PC-9 (cell line): ENCODE measurements around the gene ZP1. TPM values are rescaled to one million over a fixed set of nuclear protein-coding genes. Genes with fewer than 3 reads are reported as not detected.
"Not testable (repeated sequence)": the region's sequence is repeated elsewhere in the genome, so short reads cannot be mapped to it uniquely, and the experiment has no call there.

Experiments used
- BruUV-seq: library from RNA; stranded (reverse); fragments of 400-500 nt; replicated peaks from 2 replicates; lab custom pipeline; 2021; lab: Mats Ljungman, UMichigan
- CTCF ChIA-PET: fragments of 300-600 bp; sonication (Branson Sonifier 250); formaldehyde crosslinking; loops from one replicate; lab custom pipeline; 2022; ENCODE audit warnings: antibody characterized with exemption; lab: Charles Lee
- POLR2A ChIA-PET: fragments of 300-600 bp; sonication (Branson Sonifier 250); formaldehyde crosslinking; loops from one replicate; lab custom pipeline; 2022; ENCODE audit warnings: antibody characterized with exemption; ENCODE audit not compliant: unreplicated experiment; lab: Charles Lee
- DNase-seq, 2 experiments: peaks; one replicate each; pipeline versions ENCODE4 v3.0.0 to v3.0.0-alpha.2; 2015 to 2022; ENCODE audit warnings: mixed read lengths in 1 of 2
- H2AFZ ChIP-seq: fragments of 200-600 bp; sonication (generic); 2 replicates; pipeline ENCODE4 v1.8.1; 2017; ENCODE audit warnings: antibody characterized with exemption
- H3F3A ChIP-seq: fragments of 200-600 bp; sonication (generic); 2 replicates; pipeline ENCODE4 v1.8.1; 2017; ENCODE audit warnings: antibody characterized with exemption, mild to moderate bottlenecking, low read depth; ENCODE audit not compliant: insufficient read depth
- H3K27ac ChIP-seq: fragments of 200-600 bp; sonication (generic); 2 replicates; pipeline ENCODE4 v1.6.1; 2016; ENCODE audit warnings: mixed run types
- H3K27me3 ChIP-seq: fragments of 200-600 bp; sonication (generic); 2 replicates; pipeline ENCODE4 v1.6.1; 2016; ENCODE audit warnings: low read depth, mixed run types; ENCODE audit not compliant: insufficient read depth
- H3K36me3 ChIP-seq: fragments of 200-600 bp; sonication (generic); 2 replicates; pipeline ENCODE4 v1.6.1; 2016; ENCODE audit warnings: low read depth, mixed run types
- H3K4me1 ChIP-seq: fragments of 200-600 bp; sonication (generic); replicated peaks from 2 replicates; pipeline ENCODE4 v1.6.1; 2016; ENCODE audit warnings: mixed run types; ENCODE audit not compliant: insufficient read depth
- H3K4me2 ChIP-seq: fragments of 200-600 bp; sonication (generic); 2 replicates; pipeline ENCODE4 v1.6.1; 2017; ENCODE audit warnings: mixed run types
- H3K4me3 ChIP-seq: fragments of 200-600 bp; sonication (generic); 2 replicates; pipeline ENCODE4 v1.6.1; 2016; ENCODE audit warnings: mixed run types
- H3K79me2 ChIP-seq: fragments of 200-600 bp; sonication (generic); 2 replicates; pipeline ENCODE4 v1.6.1; 2017; ENCODE audit warnings: low read depth, mixed run types
- H3K9me2 ChIP-seq: fragments of 200-600 bp; sonication (generic); 2 replicates; pipeline ENCODE4 v1.8.1; 2017; ENCODE audit warnings: mild to moderate bottlenecking; ENCODE audit not compliant: insufficient read depth
- H3K9me3 ChIP-seq: fragments of 200-600 bp; sonication (generic); 2 replicates; pipeline ENCODE4 v1.8.1; 2016; ENCODE audit warnings: low read depth; ENCODE audit not compliant: insufficient read depth
- H4K20me1 ChIP-seq: fragments of 200-600 bp; sonication (generic); 2 replicates; pipeline ENCODE4 v1.8.1; 2017; ENCODE audit not compliant: insufficient read depth
- CTCF ChIP-seq: fragments of 200-600 bp; sonication (generic); conservative IDR thresholded peaks from 2 replicates; pipeline ENCODE4 v1.6.1; 2017; ENCODE audit warnings: mixed run types, antibody characterized with exemption, mild to moderate bottlenecking, moderate library complexity
- EZH2 ChIP-seq: fragments of 200-600 bp; sonication (generic); IDR thresholded peaks from 2 replicates; pipeline ENCODE4 v1.8.0; 2017; ENCODE audit warnings: antibody characterized with exemption, low read depth
- intact Hi-C: fragments of 100-400 bp; cut with micrococcal nuclease; formaldehyde crosslinking; loops from one replicate; pipeline ENCODE4 v1.10.0; 2022; ENCODE audit not compliant: unreplicated experiment
- total RNA-seq: library from RNA; stranded (reverse); gene quantifications from 2 replicates; pipeline ENCODE4 v1.2.3, GENCODE V29; 2021

The ZP1 gene
- total RNA-seq, 1 experiment from 2014 or later = not detected

GRCh38 chr11:60821827-60822599 is 45.3 kb upstream of the ZP1 start:
- Histone ChIP-seq H3K9me3 (no peaks in the 10 kb centered on the region), H3K4me3 (no peak overlapping the region), H3K9me2 (no peaks in the 10 kb centered on the region), H2AFZ (no peak overlapping the region), H3K27me3 (peaks cover 70% of the 10 kb centered on the region), H4K20me1 (no peaks in the 10 kb centered on the region), H3K27ac (no peak overlapping the region), H3K36me3 (no peaks in the 10 kb centered on the region), H3F3A (no peaks in the 10 kb centered on the region), H3K79me2 (no peaks in the 10 kb centered on the region), H3K4me2 (no peak overlapping the region), H3K4me1 (no peaks in the 10 kb centered on the region)
- TF ChIP-seq EZH2 (no peak), CTCF (no peak)
- no peak for DNase-seq
- intact Hi-C loops = no loop called here
- ChIA-PET CTCF (no interaction called here), POLR2A (no interaction called here)
- BruUV-seq = no TSS peak

GRCh38 chr11:60823745-60824306 is 43.5 kb upstream of the ZP1 start:
- DNase-seq, H3K4me3 ChIP-seq, intact Hi-C loops, H3K36me3 ChIP-seq, H3K4me1 ChIP-seq, H3K79me2 ChIP-seq, H4K20me1 ChIP-seq, H2AFZ ChIP-seq, BruUV-seq, CTCF ChIA-PET, H3K9me3 ChIP-seq, H3K4me2 ChIP-seq, H3F3A ChIP-seq, POLR2A ChIA-PET, H3K9me2 ChIP-seq, H3K27ac ChIP-seq: not testable (repeated sequence)
- H3K27me3 ChIP-seq = peaks cover 68% of the 10 kb centered on the region

- BruUV-seq = no TSS peak
- CTCF ChIA-PET = no interaction called here
- no peak for DNase-seq
These were observed 42.2 kb upstream of the ZP1 start for GRCh38 chr11:60825118-60825517.

More at GRCh38 chr11:60825118-60825517, 42.2 kb upstream of the ZP1 start:
- H3K4me2 ChIP-seq = no peak overlapping the region
- no peaks in the 10 kb centered on the region for H3K9me3 ChIP-seq
- H3K79me2 ChIP-seq = no peaks in the 10 kb centered on the region
- H3F3A ChIP-seq = no peaks in the 10 kb centered on the region
- TF ChIP-seq CTCF (no peak), EZH2 (no peak)
- intact Hi-C loops = no loop called here
- no peak overlapping the region for H3K4me3 ChIP-seq
- POLR2A ChIA-PET = no interaction called here
- H3K4me1 ChIP-seq = no peaks in the 10 kb centered on the region
- peaks cover 55% of the 10 kb centered on the region for H3K27me3 ChIP-seq
- no peaks in the 10 kb centered on the region for H3K36me3 ChIP-seq
- H3K9me2 ChIP-seq = no peaks in the 10 kb centered on the region
- H3K27ac ChIP-seq = no peak overlapping the region
- no peaks in the 10 kb centered on the region for H4K20me1 ChIP-seq
- no peak overlapping the region for H2AFZ ChIP-seq
